ENCODE measurements around the gene MACF1.

- TF ChIP-seq CTCF (IDR thresholded peaks at IDR 0.05; ENCODE audit: low read length) (no peak), EZH2 (optimal IDR thresholded peaks at IDR 0.05; ENCODE audit: low read depth, low read length) (no peak)
Observed at GRCh38 chr1:39441797-39442196, 237.3 kb downstream of the MACF1 start.
